HG02588 (cell line): ENCODE data around the gene TOX2.

ENCODE experiments used
- ATAC-seq: cut with Tn5 transposase; IDR thresholded peaks from one replicate; pipeline ENCODE4 v1.9.1; 2021; ENCODE audit warnings: mild to moderate bottlenecking, moderate library complexity; ENCODE audit not compliant: unreplicated experiment

The TOX2 gene

DNA sequence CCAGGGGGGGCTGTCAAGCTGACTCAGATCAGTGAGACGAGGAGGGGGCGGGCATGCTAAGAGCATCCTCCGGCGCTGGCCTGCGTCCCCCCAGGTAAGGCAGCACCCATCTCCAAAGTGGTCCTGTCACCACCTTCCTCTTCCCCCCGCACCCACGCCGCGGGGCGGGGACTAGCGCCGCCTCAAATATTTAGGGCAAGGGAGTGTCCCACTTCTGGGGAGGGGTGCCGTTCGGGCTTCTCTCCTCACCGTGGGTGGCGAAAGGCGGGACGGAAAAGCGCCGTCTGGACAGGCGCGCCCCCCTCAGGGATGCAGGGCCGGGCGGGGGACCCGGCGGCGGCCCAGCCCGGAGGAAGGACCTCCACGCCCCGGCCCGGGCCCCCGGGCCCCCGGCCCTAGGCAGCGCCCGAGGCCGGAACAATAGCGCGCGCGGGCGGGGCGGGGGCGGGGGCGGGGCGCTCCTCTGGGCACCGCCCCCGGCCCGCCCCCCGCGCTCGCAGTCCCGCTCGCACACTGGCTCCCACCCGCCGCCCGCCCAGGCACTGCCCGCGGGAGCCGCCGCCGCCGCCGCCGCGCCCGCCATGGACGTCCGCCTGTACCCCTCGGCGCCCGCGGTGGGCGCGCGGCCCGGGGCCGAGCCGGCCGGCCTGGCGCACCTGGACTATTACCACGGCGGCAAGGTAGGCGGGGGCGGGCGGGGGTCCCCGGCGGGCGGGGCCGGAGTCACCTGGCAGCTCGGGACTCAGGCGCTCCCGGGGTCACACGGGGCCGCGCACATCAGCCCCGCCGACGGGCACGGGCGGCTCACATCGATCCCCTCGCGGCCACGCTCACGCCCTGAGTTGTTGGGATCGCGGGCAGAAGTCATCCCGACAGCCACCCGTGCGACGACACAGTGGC, at the start of gene TOX2:
TSS of gene TOX2 (plus strand) at position 542 of the 900 bp plus-strand sequence. CDS start at position 582, 40 bp downstream.
- ATAC-seq: peak; percentile 39

DNA sequence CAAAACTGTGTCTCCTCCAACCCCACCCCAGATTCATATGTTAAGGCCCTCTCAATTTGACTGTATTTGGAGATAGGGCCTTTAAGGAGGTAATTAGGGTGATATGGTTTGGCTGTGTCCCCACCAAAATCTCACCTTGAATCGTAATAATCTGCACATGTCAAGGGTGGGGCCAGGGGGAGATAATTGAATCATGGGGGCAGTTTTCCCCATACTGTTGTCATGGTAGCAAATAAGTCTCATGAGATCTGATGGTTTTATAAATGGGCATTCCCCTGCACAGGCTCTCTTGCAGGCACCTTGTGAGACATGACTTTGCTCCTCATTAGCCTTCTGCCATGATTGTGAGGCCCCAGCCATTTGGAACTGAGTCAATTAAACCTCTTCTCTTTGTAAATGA, 46.6 kb upstream of the TOX2 start:
- ATAC-seq: no peak

DNA sequence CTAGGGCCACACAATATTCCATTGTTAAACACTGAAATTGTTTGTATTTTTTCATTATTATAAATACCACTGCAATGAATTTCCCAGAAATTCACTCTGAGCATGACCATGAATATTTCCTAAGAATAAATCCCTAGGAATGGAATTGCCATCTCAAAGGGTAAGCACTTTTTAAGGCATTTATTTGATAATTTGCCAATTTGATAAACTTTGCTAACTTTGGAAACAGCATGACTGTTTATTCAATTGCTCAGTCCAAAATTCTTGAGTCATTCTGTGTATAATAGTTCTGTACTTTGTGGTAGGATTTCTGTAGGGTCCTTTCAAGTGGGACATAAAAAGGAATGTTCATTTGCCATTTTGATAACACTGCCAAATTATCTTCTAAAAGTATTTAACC, 44.2 kb upstream of the TOX2 start:
- ATAC-seq: no peak

DNA sequence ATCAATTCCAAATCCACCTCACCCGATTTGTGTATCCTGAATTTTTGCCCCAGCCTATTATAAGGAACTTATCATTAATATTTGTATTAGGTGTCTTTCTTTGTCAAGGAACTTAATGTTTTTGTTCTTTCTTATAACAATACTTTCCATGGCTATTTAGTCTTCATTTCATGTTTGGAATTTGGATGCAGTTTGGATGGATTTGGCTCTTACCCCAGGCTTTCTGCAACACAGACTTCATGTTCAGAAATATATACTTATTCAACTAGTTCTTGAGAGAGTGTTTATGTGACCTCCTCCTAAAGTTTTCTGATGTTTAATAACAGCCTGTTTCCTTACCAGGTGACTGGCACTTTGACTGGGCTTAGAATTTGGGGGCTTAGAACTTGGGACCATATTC, 35.9 kb upstream of the TOX2 start:
- no peak for ATAC-seq

DNA sequence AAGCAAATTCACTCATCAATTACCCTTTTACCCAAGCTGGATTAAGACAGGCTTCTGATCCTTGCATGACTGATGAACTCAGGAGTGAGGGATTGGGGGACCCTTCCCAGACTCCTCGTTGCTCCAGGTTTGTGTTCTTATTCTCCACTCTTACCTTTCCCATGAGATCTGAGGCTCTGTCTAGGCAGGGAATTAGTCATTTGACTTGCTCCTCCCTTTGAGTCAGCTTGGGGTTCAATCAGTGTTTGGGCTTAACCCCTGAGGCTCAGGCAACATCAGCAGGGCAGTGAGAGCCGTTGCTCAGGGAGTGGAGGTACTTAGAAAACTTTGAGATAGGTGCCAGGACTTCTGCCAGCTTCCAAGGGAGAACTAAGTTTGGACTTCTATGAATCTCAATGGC, 20.7 kb upstream of the TOX2 start:
- ATAC-seq: no peak

DNA sequence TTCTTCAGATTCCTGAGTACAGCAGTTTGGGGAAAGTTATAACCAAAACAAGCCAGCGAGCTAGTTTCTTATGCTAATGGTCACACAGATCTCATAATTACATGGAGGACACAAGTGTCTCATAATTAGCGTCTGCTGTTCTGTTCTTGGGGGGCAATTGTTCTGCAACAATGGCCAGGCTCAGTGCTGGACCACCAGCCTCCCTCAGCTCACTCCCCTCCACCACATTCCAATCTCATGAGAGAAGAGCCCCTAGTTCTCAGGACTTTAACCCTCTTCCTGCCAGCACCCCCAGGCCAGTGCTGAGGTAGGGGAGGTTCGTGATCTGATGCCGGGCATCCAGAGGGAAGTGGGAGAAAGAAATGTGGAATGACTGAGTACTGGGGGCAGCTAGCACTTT, 20.2 kb upstream of the TOX2 start:
- ATAC-seq: no peak

GRCh38 chr20:43895235-43895634, 19.4 kb upstream of the TOX2 start:
- ATAC-seq: no peak

- no peak for ATAC-seq
Observed at GRCh38 chr20:43899274-43900120, 15.2 kb upstream of the TOX2 start.

DNA sequence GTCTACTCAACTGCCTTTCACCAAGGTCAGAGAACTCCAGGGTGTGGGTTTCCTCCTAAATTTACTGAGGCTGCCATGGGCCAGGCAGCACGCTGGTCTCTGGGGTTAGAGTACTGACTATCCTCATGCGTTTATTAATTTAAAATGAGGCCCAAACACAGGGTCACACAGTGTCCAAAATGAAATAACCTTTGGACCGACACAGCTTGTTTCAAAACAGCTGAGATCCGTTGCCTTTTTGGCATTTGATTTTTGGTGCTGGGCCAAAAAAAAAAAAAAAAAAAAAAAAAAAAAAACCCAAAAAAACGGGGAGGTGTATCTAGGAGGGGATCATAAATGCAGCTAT, 14.6 kb upstream of the TOX2 start:
- ATAC-seq: no peak

DNA sequence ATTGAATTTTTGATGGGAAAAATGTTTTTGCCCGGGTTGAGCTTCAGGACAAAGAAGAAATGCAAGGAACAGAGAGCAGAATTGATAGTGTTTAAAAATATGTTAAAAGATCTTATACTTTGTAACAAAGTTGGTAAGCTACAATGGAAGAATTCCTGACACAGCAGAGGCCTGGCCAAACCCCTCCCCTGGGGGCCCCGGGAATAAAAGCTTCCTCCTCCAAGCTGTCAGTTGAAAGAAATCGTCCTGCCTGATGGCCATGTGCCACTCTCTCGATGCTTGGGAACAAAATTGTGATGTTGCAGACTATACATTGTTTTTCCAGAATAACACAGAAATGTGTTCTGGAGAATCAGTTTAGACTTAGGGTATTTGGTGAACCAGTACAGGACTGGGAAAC, 14.2 kb upstream of the TOX2 start:
- ATAC-seq: no peak

- ATAC-seq: no peak
Observed at GRCh38 chr20:43901296-43901695, 13.4 kb upstream of the TOX2 start.

DNA sequence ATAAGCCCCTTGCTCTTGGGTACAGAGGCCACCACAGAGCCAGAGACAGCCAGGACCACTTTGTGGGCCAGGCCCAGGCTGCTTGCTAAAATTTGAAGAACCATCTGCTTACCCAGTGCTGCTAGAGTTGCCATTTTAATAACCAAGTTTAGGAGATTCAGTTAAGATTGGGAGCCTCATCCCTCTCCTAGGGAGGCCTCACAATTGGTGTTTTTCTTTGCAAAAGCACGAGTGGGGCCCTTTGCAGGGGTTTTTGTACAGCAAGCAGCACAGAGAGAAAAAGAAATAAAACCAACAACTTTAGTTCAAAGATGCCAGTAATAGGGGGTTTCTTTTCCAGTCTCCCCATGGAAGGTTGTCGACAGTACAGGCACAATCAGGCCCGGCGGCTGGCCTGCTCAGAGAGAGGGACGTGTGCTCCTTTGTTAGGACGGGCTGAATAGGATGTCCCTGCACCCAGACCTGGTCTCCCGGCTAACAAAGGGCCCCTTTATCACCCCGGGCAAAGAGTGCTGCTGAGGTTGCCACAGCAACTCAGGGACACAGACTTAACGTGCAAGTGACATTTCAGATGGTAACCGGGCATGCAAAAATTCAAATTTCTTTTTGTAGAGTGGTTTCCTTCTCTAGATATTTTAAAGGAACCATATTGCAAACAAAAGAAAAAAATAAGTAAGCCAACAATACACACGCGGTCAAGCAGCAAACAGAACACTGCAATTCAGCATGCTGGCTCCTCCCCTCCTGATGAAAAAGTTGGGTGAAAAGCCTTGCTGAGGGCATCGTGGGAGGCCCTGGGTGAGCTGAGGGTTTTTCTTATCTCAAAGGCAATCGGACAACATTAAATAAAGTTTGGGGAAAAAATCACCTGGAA, 10.5 kb upstream of the TOX2 start:
- ATAC-seq: no peak

GRCh38 chr20:43904827-43905177, 9.8 kb upstream of the TOX2 start:
- no peak for ATAC-seq

- ATAC-seq: no peak
Observed at GRCh38 chr20:43906505-43907034, 8.1 kb upstream of the TOX2 start.

DNA sequence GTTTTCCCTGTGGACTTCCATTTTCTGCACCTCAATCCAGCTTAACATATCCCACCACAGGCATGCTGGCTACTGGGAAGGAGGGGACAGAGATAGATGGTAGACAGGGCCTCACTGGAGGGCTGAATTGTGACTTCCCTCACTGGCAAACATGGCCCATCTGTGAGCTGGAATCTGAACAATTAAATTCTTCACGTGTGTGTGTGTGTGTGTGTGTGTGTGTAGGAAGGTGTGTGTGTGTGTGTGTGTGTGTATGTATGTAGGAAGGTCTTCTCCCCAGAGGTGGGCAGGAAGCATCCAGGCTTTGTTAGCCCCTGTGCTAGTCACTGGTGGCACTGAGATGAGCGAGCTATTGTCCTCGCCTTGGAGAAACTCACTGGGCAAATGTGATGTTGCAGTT, 5.4 kb upstream of the TOX2 start:
- ATAC-seq: no peak

GRCh38 chr20:43909720-43910119, 4.9 kb upstream of the TOX2 start:
- no peak for ATAC-seq

DNA sequence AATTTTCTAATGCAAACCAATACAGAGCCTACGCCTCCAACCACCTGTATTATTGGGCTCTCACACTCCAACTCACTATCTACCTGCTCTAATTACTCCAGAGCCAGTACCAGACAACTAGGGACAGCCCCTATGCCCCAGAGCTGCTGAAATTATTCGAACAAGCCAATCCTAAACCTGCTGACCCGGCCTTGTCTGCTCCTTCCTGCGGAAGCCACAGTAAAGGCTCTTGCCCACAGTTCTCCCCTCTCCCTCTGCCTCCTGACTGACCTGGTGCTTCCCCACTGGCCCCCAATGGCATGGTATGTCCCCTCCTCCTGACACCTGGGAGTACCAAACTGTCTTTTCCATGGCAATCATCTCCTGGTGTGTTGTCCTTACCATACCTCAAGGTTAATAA, 4.1 kb upstream of the TOX2 start:
- no peak for ATAC-seq

DNA sequence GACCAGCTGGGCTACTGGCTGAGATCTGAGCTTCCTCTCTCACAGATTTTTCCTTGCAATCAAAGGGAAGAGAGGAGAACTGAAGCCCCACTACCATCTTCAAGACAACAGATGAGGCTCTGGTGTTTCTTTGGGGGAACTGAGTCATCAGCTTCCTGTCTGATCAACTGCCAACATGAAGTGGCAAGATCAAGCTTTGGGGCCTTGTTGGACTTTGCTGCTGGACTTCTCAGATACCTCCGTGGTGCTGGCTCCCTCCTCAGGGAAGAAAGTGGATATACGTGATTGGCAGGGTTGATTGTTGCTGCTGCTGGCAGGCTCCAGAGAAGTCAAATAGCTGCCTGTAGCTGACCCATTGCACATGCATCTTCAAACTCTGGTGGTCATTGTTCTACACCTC, 3.6 kb upstream of the TOX2 start:
- ATAC-seq: no peak

DNA sequence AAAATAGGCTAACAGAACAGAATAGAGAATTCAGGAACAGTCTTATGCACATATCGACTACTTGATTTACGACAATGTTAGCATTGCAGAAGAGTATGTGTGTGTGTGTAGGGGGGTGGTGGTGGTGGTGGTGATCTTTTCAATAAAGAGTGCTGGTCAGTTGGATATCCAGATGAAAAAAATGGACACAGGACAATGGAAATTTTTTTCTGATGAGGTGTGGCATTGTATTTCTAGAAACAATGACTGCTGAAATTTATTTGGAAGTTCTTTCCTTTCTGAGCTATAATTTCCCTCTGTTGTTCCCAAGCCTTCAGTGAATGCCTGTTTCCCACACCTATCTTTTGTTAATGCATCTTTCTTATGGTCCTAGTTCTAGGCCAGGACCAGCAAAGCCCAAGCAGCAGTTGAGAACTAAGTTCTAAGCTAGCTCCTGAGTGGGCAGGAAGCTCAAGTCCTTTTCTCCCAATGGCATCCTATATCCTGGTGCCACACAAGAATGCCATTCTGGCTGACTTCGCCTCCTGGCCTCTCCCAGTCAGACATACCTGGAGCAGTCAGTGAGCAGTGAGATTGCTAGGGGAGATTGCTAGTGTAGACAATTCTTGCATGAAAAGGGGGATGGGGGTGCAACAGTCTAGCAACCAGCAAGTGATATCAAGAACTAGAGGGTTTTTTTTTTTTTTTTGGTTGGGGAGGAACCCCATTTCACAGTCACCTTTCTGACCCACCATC, 1.2 kb upstream of the TOX2 start:
- no peak for ATAC-seq
